ENCODE results near the gene TMEM151B. TPM values are rescaled to one million over a fixed set of nuclear protein-coding genes. Genes with fewer than 3 reads are reported as not detected.

The TMEM151B gene
- total RNA-seq, 1 experiment from 2014 or later, result not detected

- Histone ChIP-seq H3K4me3 (ENCODE audit: low read depth, low read length) (no peak overlapping the region), H3K9me3 (no peaks in the 10 kb centered on the region), H3K36me3 (ENCODE audit: control insufficient read depth, insufficient read depth, low read length) (no peaks in the 10 kb centered on the region), H3K4me1 (no peaks in the 10 kb centered on the region), H3K27me3 (replicated peaks; ENCODE audit: control insufficient read depth, insufficient read depth, low read length) (0 out of 2 replicates have a peak, but pooled peaks cover 1% of the 10 kb centered on the region)
- TF ChIP-seq CTCF (IDR thresholded peaks at IDR 0.05; ENCODE audit: insufficient read depth in 1 of 2, low read depth in 1 of 2, low read length in 1 of 2, severe bottlenecking in 1 of 2, unreplicated experiment in 1 of 2), result no peak
- H3K4me1 Mint-ChIP-seq (ENCODE audit: low read depth, unreplicated experiment), result no peaks in the 10 kb centered on the region
- ChIA-PET CTCF (interaction anchor here (0.7 kb wide), 1 partner anchor 1357 kb away, joined by 7 read pairs; no protein-coding TSS in a partner anchor), POLR2A (no interaction called here)
- no peak overlapping the region for H3K4me3 Mint-ChIP-seq (ENCODE audit: unreplicated experiment)
- BruUV-seq (replicated peaks), result no TSS peak
- H3K27me3 Mint-ChIP-seq (ENCODE audit: insufficient read depth, unreplicated experiment), result peaks cover 43% of the 10 kb centered on the region
- DNase-seq, result peak in 1 of 2 experiments; percentile 39
- intact Hi-C loops (cut with micrococcal nuclease; ENCODE audit: unreplicated experiment), result no loop called here
- no peaks in the 10 kb centered on the region for H3K9me3 Mint-ChIP-seq (ENCODE audit: unreplicated experiment)
- H3K36me3 Mint-ChIP-seq (ENCODE audit: insufficient read depth, unreplicated experiment), result no peaks in the 10 kb centered on the region
- H3K27ac Mint-ChIP-seq (ENCODE audit: unreplicated experiment), result no peak overlapping the region
Observed at GRCh38 chr6:44285552-44286284, 15.5 kb downstream of the TMEM151B start.

GRCh38 chr6:44286285-44286565 lies 16.0 kb downstream of the TMEM151B start:
- Histone ChIP-seq H3K4me3 (ENCODE audit: low read depth, low read length) (no peak overlapping the region), H3K36me3 (ENCODE audit: control insufficient read depth, insufficient read depth, low read length) (no peaks in the 10 kb centered on the region), H3K9me3 (no peaks in the 10 kb centered on the region), H3K4me1 (no peaks in the 10 kb centered on the region), H3K27me3 (replicated peaks; ENCODE audit: control insufficient read depth, insufficient read depth, low read length) (0 out of 2 replicates have a peak, but pooled peaks cover 1% of the 10 kb centered on the region)
- no peak for DNase-seq
- Mint-ChIP-seq H3K9me3 (ENCODE audit: unreplicated experiment) (no peaks in the 10 kb centered on the region), H3K4me1 (ENCODE audit: low read depth, unreplicated experiment) (no peaks in the 10 kb centered on the region), H3K36me3 (ENCODE audit: insufficient read depth, unreplicated experiment) (no peaks in the 10 kb centered on the region), H3K4me3 (ENCODE audit: unreplicated experiment) (no peak overlapping the region), H3K27ac (ENCODE audit: unreplicated experiment) (no peak overlapping the region), H3K27me3 (ENCODE audit: insufficient read depth, unreplicated experiment) (peaks cover 40% of the 10 kb centered on the region)
- BruUV-seq (replicated peaks), result no TSS peak
- no peak for TF ChIP-seq CTCF (IDR thresholded peaks at IDR 0.05; ENCODE audit: insufficient read depth in 1 of 2, low read depth in 1 of 2, low read length in 1 of 2, severe bottlenecking in 1 of 2, unreplicated experiment in 1 of 2)
- intact Hi-C loops (cut with micrococcal nuclease; ENCODE audit: unreplicated experiment), result no loop called here
- POLR2A ChIA-PET, result no interaction called here
- CTCF ChIA-PET, result no interaction called here

GRCh38 chr6:44286747-44287146 lies 16.5 kb downstream of the TMEM151B start:
- no peak overlapping the region for H3K4me3 Mint-ChIP-seq (ENCODE audit: unreplicated experiment)
- Histone ChIP-seq H3K27me3 (replicated peaks; ENCODE audit: control insufficient read depth, insufficient read depth, low read length) (0 out of 2 replicates have a peak, but pooled peaks cover 1% of the 10 kb centered on the region), H3K36me3 (ENCODE audit: control insufficient read depth, insufficient read depth, low read length) (no peaks in the 10 kb centered on the region), H3K4me1 (no peaks in the 10 kb centered on the region), H3K9me3 (no peaks in the 10 kb centered on the region), H3K4me3 (ENCODE audit: low read depth, low read length) (no peak overlapping the region)
- H3K27ac Mint-ChIP-seq (ENCODE audit: unreplicated experiment), result no peak overlapping the region
- ChIA-PET POLR2A (no interaction called here), CTCF (no interaction called here)
- H3K36me3 Mint-ChIP-seq (ENCODE audit: insufficient read depth, unreplicated experiment), result no peaks in the 10 kb centered on the region
- BruUV-seq (replicated peaks), result no TSS peak
- DNase-seq, result no peak
- intact Hi-C loops (cut with micrococcal nuclease; ENCODE audit: unreplicated experiment), result no loop called here
- no peaks in the 10 kb centered on the region for H3K9me3 Mint-ChIP-seq (ENCODE audit: unreplicated experiment)
- no peak for TF ChIP-seq CTCF (IDR thresholded peaks at IDR 0.05; ENCODE audit: insufficient read depth in 1 of 2, low read depth in 1 of 2, low read length in 1 of 2, severe bottlenecking in 1 of 2, unreplicated experiment in 1 of 2)
- H3K4me1 Mint-ChIP-seq (ENCODE audit: low read depth, unreplicated experiment), result no peaks in the 10 kb centered on the region
- H3K27me3 Mint-ChIP-seq (ENCODE audit: insufficient read depth, unreplicated experiment), result peaks cover 44% of the 10 kb centered on the region
